ENCODE data around the gene IQUB.
A peak's percentile ranks its signal among the peaks of the same experiment; 100 is the strongest.
"Not testable (repeated sequence)": the region's sequence is repeated elsewhere in the genome, so short reads cannot be mapped to it uniquely, and the experiment has no call there.

The IQUB gene

DNA sequence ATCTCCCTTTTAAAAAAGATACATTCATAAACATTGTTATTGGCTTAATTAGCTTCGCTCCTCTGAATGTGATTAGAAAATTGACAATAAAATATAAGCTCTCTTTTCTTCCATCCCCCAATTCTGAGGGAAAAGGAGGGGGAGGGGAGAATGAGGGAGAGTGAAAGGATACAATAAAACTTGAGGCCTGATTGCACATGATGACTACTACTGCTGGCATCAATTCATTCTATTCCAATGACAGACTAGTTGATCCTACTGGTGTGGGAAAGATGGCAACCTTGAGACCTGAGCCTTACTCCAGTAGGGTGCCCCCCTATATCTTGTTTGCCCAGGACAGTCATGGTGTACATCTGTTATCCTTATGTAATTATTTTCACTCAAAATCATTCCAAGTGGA, 4.5 kb upstream of the IQUB start:
- no peak for DNase-seq

DNA sequence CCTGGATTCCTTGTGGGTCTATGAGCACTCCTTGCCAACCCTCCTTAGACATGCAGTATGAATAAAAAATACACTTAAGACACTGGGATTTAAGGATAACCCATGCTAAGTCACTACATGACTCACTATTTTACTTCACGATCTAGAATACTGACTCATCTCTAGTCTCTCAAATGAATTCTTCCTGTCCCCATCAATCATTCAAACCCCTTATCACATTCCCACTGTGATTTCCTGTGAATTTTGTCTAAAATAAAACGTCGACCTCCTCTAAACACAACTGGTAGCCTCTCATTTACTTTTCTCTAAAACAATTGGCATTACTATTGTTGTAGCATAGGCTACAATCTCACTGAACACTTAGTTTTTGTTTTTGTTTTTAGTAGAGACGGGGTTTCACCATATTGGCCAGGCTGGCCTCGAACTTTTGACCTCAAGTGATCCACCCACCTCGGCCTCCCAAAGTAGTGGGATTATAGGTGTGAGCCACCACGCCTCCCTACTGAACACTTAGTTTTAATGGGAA, 3.9 kb upstream of the IQUB start:
- DNase-seq, result no peak

DNA sequence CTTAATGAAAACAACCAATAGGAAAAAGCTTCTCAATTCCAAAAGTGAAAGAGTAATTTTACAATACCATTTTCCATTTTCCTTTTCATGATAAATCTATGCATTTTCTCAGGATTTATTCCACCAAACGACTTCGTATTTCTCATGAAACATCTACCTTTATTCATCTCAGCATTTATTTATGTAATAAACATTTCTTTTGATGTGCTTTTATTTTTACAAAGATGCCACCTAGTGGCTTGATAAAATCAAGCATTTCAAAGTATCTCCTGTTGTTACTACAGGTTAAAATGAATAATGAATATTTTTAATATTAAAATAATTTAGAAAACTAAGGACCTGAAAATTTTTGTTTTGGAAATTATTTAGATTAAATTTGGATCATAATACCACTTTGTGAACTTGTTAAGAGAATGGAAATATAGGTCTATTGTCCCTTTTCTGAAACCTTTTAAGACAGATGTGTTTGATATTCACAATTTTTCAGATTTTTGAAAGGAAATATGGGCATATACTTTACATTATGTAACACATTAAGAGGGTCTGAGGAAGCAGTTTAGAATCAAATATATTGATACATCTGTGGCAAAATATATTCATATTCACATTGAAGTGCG, 2.7 kb upstream of the IQUB start:
- DNase-seq, result peak; percentile 3

DNA sequence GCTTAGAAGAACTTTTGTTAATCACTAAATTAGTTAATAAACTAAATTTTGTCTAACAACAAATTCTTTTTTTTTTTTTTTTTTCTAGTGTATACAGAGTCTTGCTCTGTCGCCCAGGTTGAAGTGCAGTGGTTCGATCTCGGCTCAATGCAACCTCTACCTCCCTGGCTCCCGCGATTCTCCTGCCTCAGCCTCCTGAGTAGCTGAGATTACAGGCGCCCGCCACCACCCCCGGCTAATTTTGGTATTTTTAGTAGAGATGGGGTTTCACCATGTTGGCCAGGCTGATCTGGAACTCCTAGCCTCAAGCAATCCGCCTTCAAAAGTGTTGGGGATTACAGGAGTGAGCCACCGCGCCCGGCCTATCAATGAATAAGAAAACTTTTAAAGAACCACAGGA, 1.1 kb upstream of the IQUB start:
- DNase-seq, result no peak

DNA sequence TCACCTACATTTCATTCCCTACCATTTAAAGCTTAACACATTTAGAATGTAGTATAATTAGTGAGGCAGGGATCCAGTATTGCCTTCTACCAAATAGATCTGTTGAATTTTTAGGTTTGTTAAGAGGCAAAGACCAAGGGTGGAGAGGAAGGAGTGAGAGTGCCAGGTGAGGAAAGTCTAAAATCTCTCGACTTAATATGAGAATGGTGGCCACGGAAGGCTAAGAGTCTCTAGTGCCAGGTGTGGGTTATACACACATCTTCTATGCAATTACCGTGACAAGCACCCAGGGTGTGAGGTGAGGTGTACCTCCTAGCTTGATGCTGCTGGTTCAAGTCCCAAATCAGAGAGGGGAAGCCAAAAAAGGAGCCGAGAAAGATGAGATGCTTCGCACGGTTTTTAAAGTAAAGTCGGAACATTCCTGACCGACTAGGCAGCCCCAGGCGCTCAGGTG, 439 bp downstream of the IQUB start:
- DNase-seq, result no peak

DNA sequence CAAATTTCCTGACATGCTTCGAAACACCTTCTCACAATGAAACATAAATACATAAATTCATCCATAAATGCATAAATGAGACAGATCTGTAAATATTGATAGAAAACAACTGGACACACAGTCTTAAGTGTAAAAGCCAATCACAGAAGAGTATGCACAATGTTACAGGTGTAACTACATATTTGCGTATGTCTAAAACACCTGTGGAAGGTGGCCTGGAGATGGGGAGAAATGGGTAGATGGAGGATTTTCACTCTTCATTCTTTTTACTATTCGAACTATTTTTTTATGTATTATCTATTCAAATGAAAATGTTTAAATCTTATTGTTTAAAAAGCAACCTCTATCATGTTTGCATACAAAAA, 860 bp downstream of the IQUB start:
- DNase-seq, result no peak

DNA sequence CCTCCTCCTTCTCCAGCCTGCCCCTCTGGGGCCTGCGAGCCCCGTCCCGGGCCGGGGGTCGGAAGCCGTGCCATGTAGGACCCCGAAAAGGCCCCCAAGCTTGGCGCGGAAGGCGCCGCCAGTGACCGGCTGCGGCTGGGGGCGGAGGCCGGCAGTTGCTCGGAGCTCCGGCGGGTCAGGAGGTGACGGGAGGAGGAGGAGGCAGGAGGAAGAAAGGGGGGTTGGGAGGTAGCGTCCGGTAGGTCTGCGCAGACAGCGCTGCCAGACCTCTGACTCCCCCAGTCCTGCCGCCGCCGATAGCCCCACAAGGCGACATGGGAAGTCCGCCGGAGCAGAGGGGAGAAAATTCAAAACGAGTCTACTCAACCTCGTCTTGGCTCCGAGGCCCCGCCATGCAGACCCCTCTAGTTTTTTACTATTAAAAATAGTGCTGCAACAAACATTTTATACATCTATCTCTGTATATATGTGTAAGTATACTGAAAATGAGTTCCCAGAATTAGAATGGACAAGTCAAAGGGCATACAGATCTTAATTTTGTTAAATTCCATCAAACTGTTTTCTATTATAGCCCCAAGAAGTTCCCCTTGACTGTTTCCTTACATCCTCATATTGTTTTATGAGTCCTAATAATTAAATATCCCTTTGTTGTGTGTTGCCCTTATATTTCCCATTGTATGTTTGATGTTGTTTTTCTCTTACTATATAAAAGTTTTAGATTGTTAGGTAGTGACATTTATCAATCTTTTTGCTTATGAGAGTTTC, 1.4 kb downstream of the IQUB start:
- not testable (repeated sequence) for DNase-seq

DNA sequence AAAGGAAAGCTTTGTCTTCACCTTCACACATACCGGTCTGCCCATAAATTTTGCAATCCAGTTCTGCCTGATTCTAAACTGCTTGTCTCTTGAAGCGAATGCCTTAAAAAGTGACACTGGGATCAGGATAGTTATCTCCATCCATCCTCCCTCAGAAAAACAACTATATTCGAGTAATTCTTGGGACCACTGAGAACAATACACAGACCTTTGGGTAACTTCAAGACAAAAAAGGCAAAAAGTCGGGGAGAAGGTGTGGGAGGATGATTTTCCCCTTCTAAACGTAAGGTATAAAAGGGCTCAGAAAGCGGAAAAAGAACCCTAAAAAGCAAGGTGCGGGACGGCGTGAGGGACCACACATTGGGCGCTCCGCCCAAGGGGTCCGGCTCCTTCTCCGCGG, 2.1 kb downstream of the IQUB start:
- not testable (repeated sequence) for DNase-seq

DNA sequence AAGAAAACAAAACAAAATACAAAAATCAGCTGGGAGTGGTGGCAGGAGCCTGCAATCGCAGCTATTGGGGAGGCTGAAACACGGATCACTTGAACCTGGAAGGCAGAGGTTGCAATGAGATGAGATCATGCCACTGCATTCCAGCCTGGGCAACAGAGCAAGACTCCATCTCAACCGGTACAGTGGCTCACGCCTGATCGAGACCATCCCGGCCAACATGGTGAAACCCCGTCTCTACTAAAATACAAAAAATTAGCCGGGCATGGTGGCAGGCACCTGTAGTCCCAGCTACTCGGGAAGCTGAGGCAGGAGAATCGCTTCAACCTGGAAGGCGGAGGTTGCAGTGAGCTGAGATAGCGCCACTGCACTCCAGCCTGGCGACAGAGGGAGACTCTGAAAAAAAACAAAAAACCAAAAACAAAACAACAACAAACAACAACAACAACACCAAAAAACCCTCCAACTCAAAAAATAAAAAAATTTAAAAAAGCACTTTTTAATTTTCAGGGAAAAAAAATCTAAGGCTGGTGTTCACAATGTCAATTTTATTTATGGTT, 4.3 kb downstream of the IQUB start:
- DNase-seq, result not testable (repeated sequence)

DNA sequence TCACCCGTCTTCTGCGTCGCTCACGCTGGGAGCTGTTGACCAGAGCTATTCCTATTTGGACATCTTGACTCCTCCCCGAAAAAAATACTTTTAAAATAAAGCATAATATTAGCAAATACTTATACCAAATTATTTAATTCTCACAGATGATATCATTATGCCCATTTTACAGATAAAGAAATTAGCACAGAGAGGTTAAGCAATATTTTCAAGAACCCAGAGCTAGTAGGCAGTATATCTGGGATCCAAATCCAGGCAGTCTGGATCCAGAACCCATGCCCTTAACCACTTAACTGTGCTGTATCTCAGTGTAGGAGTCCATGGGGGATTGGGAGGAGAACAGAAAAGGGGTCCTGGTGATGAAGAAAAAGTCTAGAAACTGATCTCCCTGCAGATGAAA, 6.1 kb downstream of the IQUB start:
- no peak for DNase-seq

DNA sequence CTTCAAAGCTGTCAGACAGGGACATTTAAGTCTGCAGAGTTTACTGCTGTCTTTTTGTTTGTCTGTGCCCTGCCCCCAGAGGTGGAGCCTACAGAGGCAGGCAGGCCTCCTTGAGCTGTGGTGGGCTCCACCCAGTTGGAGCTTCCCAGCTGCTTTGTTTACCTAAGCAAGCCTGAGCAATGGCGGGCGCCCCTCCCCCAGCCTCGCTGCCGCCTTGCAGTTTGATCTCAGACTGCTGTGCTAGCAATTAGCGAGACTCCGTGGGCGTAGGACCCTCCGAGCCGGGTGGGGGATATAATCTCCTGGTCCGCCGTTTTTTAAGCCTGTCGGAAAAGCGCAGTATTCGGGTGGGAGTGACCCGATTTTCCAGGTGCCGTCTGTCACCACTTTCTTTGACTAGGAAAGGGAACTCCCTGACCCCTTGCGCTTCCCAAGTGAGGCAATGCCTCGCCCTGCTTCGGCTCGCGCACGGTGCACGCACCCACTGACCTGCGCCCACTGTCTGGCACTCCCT, 6.6 kb downstream of the IQUB start:
- not testable (repeated sequence) for DNase-seq

DNA sequence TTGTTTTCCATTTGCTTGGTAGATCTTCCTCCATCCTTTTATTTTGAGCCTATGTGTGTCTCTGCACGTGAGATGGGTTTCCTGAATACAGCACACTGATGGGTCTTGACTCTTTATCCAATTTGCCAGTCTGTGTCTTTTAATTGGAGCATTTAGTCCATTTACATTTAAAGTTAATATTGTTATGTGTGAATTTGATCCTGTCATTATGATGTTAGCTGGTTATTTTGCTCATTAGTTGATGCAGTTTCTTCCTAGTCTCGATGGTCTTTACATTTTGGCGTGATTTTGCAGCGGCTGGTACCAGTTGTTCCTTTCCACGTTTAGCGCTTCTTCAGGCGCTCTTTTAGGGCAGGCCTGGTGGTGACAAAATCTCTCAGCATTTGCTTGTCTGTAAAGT, 7.9 kb downstream of the IQUB start:
- not testable (repeated sequence) for DNase-seq

DNA sequence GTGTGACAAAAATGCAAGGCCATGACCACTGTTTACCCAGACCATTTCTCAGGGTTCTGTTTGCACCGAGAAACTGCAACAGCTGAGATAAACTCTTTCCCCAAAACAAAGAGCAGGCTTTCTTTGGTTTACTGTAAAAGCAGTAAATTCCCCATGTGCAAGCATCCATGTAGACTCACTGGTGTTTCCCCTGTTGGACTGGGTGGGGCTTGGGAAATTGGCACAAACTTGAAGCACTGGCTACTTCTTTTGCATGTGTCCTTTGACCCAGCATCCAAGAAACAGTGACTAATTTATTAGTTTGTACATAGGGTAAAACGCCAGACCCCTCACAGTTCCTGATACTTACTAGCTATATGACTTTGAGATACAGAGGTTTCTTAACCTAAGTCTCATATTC, 12.3 kb downstream of the IQUB start:
- no peak for DNase-seq

DNA sequence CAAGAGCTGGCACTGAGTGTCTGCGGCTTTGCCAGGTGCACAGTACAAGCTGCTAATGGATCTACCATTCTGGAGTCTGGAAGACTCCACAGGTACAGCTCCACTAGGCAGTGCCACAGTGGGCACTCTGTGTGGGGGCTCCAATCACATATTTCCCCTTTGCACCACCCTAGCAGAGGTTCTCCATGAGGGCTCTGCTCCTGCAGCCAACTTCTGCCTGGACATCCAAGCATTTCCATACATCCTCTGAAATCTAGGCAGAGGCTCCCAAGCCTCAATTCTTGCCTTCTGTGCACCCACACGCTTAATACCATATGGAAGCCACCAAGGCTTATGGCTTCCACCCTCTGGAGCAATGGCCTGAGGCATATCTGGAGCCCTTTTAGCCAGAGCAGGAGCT, 29.2 kb downstream of the IQUB start:
- DNase-seq, result no peak

DNA sequence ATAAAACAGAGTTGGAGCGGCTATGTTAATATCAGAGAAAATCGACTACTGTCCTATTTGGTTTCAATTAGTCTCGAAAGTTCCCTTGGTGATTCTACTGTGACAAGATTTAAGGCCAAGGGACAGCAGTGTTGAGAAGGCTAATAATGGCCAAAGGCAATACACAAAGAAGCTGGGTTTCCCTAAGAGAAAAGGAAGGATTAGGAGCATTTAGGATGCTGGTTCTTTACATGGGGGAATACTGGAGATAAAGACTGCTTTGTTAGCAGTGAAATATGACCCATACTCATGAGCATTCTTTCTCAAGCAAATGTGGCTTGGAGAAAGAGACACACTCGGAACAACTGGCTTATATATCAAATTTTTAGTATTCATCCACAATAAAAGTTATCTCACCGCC, 32.2 kb downstream of the IQUB start:
- no peak for DNase-seq

DNA sequence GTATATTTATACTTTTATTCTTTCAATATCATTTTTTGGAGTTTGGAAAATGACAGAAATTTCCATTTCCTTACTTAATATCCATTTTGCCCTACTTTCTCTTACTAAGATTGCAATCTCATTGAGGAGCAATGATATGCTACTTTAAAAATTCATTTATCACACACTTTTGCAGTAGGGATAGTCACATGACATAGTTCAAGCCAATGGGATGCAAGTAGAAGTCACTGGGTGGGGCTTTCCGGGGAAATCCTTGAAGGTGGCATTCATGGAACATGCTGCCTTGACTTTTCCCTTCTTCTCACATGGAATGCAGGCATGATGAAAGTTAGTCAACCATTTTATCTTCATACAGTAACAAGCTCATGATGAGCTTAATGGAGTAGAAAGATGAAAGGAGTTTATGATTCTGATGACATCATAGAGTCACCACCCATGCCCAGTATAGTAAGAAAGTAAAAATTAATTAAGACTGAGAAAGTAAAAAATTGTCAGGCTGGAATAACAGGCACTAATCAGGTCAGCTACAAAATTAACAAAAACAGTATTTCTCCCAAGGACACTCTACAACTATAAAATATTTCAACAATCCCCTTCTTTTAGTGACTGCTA, 33.4 kb downstream of the IQUB start:
- DNase-seq, result no peak

DNA sequence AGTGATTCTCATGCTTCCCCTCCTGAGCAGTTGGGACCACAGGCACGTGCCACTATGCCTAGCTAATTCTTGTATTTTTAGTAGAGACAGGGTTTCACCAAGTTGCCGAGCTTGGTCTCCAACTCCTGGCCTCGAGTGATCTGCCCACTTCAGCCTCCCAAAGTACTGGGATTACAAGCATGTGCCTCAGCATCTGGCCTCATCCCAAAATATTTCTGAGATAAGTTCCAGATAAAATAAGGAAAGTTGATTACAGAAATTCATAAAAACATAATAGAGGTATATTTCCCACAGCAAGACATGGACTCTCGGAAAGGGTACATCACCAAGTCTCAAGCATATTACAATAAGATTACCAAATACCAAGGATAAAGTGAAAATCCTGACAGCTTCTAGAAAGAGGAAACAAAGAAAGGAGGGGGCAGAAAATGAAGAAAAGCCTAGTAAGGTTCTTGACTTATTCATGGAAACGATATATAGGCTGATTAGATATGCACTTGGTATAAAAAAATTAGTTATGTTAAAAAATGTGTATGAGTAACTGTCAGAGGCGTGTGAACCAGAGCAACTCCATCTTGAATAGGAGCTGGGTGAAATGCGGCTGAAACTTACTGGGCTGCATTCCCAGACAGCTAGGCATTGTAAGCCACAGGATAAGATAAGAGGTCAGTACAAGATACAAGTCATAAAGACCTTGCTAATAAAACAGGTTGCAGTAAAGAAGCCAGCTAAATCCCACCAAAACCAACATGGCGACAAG, 35.0 kb downstream of the IQUB start:
- DNase-seq, result no peak

DNA sequence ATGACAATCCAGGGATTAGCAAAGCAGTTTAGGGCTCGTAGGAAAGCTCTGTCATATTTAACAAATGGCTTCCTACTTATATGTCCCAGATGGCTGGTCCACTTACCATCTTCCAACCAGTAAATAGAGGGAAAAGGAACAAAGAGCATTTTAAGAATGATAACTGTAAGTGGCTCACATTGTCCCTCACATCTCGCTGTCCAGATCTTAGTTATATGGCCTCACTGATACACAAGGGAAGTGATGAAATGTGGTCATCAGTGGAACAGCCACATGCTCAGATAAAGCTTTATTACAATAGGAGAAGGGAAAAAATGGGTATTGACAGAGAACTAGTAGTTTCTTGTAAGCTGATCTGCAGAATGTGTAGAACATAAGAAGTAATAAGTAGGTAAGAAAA, 35.8 kb downstream of the IQUB start:
- no peak for DNase-seq

DNA sequence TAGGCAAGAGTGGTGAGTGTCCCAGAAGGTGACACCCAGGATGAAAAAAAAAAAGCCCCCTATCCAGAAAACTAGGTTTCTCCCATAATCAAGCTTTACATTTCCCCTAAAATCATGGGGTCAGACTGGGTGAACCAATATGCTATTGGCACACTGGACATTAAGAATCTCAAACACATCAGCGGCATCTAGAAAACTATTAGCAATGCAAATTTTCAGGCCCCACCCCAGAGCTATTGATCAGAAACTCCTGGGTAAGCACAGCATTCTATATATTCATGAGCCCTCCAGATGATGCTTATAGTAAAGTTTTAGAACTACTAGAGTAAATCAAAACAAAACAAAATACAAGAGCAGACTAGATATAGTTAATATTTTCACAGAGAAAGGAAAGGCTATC, 36.4 kb downstream of the IQUB start:
- DNase-seq, result no peak

DNA sequence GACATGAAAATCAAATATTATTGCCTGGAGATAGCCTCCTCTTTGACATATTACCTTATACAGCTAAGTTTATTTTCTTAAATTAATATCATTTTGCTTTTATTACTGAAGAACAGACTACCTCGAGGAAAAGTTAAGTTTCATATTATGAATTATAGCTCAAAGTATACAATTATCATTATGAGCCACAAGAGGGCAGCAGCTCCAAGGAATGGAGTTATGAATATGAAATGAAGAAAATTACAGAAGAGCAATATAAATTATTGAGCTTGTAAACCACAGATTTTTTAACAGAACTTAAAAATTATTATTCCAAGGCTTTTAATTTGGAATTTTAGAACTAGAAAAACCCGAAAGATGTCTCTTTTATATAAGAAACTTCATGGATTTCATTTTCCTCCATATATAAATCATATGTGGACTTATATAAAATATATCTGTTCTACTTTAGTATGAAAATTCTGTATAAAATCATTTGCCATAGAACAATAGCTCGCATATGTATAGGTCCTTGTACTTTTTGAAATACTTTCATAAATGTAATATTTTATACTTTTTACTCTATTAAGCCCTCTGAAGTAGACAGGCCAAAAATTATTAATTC, 40.1 kb downstream of the IQUB start:
- DNase-seq, result peak; percentile 56

DNA sequence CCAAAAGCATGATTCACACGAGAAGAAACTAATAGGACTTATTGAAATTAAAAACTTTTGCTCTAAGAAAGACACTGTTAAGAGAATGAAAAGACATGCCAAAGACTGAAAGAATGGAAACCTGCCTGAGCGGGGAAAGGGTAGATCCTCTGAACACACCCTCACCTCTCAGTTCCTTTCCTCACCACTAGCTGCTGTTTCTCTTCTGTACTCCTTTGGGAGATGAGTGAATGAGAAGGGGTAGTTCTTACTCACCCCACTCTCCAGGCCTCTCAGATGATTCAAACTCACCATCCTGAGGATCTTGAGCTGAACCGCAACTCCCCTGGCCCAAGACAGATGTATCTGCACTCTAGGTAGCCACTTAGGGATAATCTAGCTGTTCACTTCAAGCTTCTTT, 41.9 kb downstream of the IQUB start:
- DNase-seq, result no peak

DNA sequence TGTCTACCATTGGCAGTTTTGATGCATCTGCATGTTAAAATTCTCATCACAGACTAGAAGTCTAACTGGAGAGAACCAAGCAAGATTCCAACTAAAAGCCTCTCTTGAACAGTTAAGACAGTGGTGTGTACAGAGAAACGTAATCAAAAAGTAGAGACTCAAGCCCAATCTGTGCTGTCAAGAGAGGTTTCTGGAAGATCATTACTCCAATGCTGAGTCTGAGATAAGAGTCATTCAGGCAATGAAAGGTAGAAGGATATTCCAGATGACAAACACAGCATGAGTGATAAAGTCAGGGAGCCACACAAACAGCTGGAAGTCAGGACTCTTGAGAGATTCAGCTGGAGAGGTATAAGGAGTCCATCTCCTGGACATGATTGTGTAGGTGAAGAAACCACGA, 48.7 kb downstream of the IQUB start:
- no peak for DNase-seq

Data from NCI-H1694 (cell line).